ENCODE data around the gene POLR3GL. TPM values are rescaled to one million over a fixed set of nuclear protein-coding genes. Genes with fewer than 3 reads are reported as not detected.

Gene POLR3GL
- total and polyA plus RNA-seq, 10 of the 15 experiments (the other 5 are each of a cell fraction or from before 2014, with no cell fraction given): 12.8 to 47.0 (median 26.6) TPM

GRCh38 chr1:145979746-145980456, 15.4 kb downstream of the POLR3GL start (continued):
- no peak for TF ChIP-seq TBL1XR1 (IDR thresholded peaks at IDR 0.05; ENCODE audit: low read depth, low read length)
- TF ChIP-seq LARP7 (IDR thresholded peaks at IDR 0.05): no peak
- TF ChIP-seq EP300 (IDR thresholded peaks at IDR 0.05; ENCODE audit: borderline replicate concordance in 1 of 2, control insufficient read depth in 1 of 2, low read depth in 2 of 2, low read length in 2 of 2): no peak
- no peak for TF ChIP-seq RBBP5 (conservative IDR thresholded peaks at IDR 0.05)
- TF ChIP-seq IKZF2 (IDR thresholded peaks at IDR 0.05): no peak; a peak in 1 of 4 replicates
- no peak for TF ChIP-seq MYC (IDR thresholded peaks at IDR 0.05; ENCODE audit: insufficient read depth, insufficient read length, insufficient replicate concordance, low read length, severe bottlenecking)
- no peak for TF ChIP-seq SUPT20H (IDR thresholded peaks at IDR 0.05; ENCODE audit: borderline replicate concordance, control insufficient read depth, low read depth, low read length)
- no peak for TF ChIP-seq TCF3 (IDR thresholded peaks at IDR 0.05; ENCODE audit: borderline replicate concordance, insufficient read depth, low read depth, low read length)
- TF ChIP-seq HSF1 (IDR thresholded peaks at IDR 0.05; ENCODE audit: low read depth, low read length): peak; percentile 95
- TF ChIP-seq E2F8 (IDR thresholded peaks at IDR 0.05; ENCODE audit: low read depth, partially characterized antibody): no peak
- TF ChIP-seq POU2F2 (IDR thresholded peaks at IDR 0.05; ENCODE audit: borderline replicate concordance, low read depth, low read length): no peak
- TF ChIP-seq ZNF274 (IDR thresholded peaks at IDR 0.05; ENCODE audit: insufficient read depth, insufficient read length): no peak
- TF ChIP-seq ATF7 (IDR thresholded peaks at IDR 0.05; ENCODE audit: low read depth): no peak; the same call in 1 of the 2 replicates
- TF ChIP-seq RCOR1 (conservative IDR thresholded peaks at IDR 0.05; ENCODE audit: low read depth, low read length): no peak; the same call in 1 of the 2 replicates
- TF ChIP-seq MXI1 (IDR thresholded peaks at IDR 0.05; ENCODE audit: low read depth, low read length): no peak
- no peak for TF ChIP-seq ZNF592 (IDR thresholded peaks at IDR 0.05)
- TF ChIP-seq CBX3 (IDR thresholded peaks at IDR 0.05; ENCODE audit: borderline replicate concordance, low read depth): no peak
- no peak for TF ChIP-seq BHLHE40 (IDR thresholded peaks at IDR 0.05; ENCODE audit: borderline replicate concordance in 1 of 2, low read depth in 2 of 2, low read length in 1 of 2)

Data from GM12878 (cell line).